Measurements from ENCODE around the gene CAV1. TPM values are rescaled to one million over a fixed set of nuclear protein-coding genes. Genes with fewer than 3 reads are reported as not detected.
"Not testable (repeated sequence)": the region's sequence is repeated elsewhere in the genome, so short reads cannot be mapped to it uniquely, and the experiment has no call there.

Gene CAV1
- total RNA-seq, result not detected
- polyA plus RNA-seq, result under 1 TPM in 2 of 4 donors, not detected in 2; 0.11 to 0.18 TPM

DNA sequence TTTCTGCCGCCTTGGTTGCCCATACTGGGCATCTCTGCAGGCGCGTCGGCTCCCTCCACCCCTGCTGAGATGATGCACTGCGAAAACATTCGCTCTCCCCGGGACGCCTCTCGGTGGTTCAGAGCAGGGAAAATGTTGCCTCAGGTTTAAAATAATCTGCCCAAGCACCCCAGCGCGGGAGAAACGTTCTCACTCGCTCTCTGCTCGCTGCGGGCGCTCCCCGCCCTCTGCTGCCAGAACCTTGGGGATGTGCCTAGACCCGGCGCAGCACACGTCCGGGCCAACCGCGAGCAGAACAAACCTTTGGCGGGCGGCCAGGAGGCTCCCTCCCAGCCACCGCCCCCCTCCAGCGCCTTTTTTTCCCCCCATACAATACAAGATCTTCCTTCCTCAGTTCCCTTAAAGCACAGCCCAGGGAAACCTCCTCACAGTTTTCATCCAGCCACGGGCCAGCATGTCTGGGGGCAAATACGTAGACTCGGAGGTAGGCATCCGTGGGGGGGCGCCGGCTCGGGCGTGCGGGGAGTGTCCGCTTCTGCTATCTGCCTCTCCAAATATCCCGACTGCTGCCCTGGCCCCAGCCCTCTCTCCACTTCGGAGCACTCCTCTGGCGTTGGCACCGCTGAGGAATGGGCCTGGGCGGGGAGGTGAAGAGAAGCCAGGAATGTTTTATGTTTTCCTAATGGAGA, at the start of gene CAV1:
Gene CAV1 (plus strand): TSS at position 428 of the 689 bp plus-strand sequence. CDS start 27 bp downstream, at position 455.
- Histone ChIP-seq H3K4me3 (ENCODE audit: low read depth, low read length) (peak within 1 kb of the TSS; percentile 26), H3K4me1 (ENCODE audit: control insufficient read depth, insufficient read depth, low read length, poor library complexity, severe bottlenecking) (peaks cover 23% of the 10 kb centered on the region), H3K9me3 (ENCODE audit: control insufficient read depth in 2 of 2, low read length in 2 of 2) (no peaks in the 10 kb centered on the region), H3K27ac (ENCODE audit: insufficient read depth, low read length, poor library complexity, severe bottlenecking) (no peak within 1 kb of the TSS), H3K36me3 (ENCODE audit: control insufficient read depth, insufficient read depth, low read length) (no peaks in the 10 kb centered on the region), H3K27me3 (ENCODE audit: control insufficient read depth, insufficient read depth, low read length) (peaks cover 50% of the 10 kb centered on the region)
- peak within 1 kb of the TSS in 1 of 3 donors; percentile 54 for H3K27ac Mint-ChIP-seq
- DNase-seq, result peak; percentile 1 to 24 (median 22)
- H3K4me1 Mint-ChIP-seq, result peaks cover 0 to 30% (median 10%) of the 10 kb centered on the region in 4 donors
- peak in 1 of 2 donors; percentile 30 for ATAC-seq (ENCODE audit: low read depth in 2 of 2)
- peaks cover 92% of the 10 kb centered on the region for H3K27me3 Mint-ChIP-seq
- peaks cover 0 to 1% (median 0%) of the 10 kb centered on the region in 7 donors for H3K9me3 Mint-ChIP-seq
- peak within 1 kb of the TSS; percentile 76 to 92 (median 84) for H3K4me3 Mint-ChIP-seq
- no peaks in the 10 kb centered on the region for H3K36me3 Mint-ChIP-seq

GRCh38 chr7:116477625-116478024, 47.2 kb upstream of the CAV1 start:
- Histone ChIP-seq H3K36me3 (ENCODE audit: control insufficient read depth, insufficient read depth, low read length) (no peaks in the 10 kb centered on the region), H3K27ac (ENCODE audit: insufficient read depth, low read length, poor library complexity, severe bottlenecking) (no peak overlapping the region), H3K4me3 (ENCODE audit: low read depth, low read length) (no peak overlapping the region), H3K9me3 (ENCODE audit: control insufficient read depth in 2 of 2, low read length in 2 of 2) (no peaks in the 10 kb centered on the region), H3K4me1 (ENCODE audit: control insufficient read depth, insufficient read depth, low read length, poor library complexity, severe bottlenecking) (no peaks in the 10 kb centered on the region), H3K27me3 (ENCODE audit: control insufficient read depth, insufficient read depth, low read length) (no peaks in the 10 kb centered on the region)
- Mint-ChIP-seq H3K9me3 (peaks cover 0 to 11% (median 3%) of the 10 kb centered on the region in 7 donors), H3K4me1 (peaks cover 0 to 4% (median 0%) of the 10 kb centered on the region in 4 donors), H3K27ac (no peak overlapping the region), H3K36me3 (no peaks in the 10 kb centered on the region), H3K27me3 (peaks cover 5% of the 10 kb centered on the region), H3K4me3 (no peak overlapping the region)
- ATAC-seq (ENCODE audit: low read depth in 2 of 2) (no peak), DNase-seq (no peak)

GRCh38 chr7:116478834-116479233, 46.0 kb upstream of the CAV1 start:
- no peak for DNase-seq
- Mint-ChIP-seq H3K27ac (no peak overlapping the region), H3K4me1 (peaks cover 0 to 4% (median 0%) of the 10 kb centered on the region in 4 donors), H3K4me3 (no peak overlapping the region), H3K36me3 (no peaks in the 10 kb centered on the region), H3K9me3 (peaks cover 0 to 11% (median 3%) of the 10 kb centered on the region in 7 donors), H3K27me3 (peaks cover 1% of the 10 kb centered on the region)
- Histone ChIP-seq H3K4me3 (ENCODE audit: low read depth, low read length) (no peak overlapping the region), H3K9me3 (ENCODE audit: control insufficient read depth in 2 of 2, low read length in 2 of 2) (no peaks in the 10 kb centered on the region), H3K4me1 (ENCODE audit: control insufficient read depth, insufficient read depth, low read length, poor library complexity, severe bottlenecking) (no peaks in the 10 kb centered on the region), H3K27me3 (ENCODE audit: control insufficient read depth, insufficient read depth, low read length) (no peaks in the 10 kb centered on the region), H3K27ac (ENCODE audit: insufficient read depth, low read length, poor library complexity, severe bottlenecking) (no peak overlapping the region), H3K36me3 (ENCODE audit: control insufficient read depth, insufficient read depth, low read length) (no peaks in the 10 kb centered on the region)
- ATAC-seq (ENCODE audit: low read depth in 2 of 2), result no peak

GRCh38 chr7:116483271-116483942, 41.4 kb upstream of the CAV1 start:
- Histone ChIP-seq H3K4me1 (ENCODE audit: control insufficient read depth, insufficient read depth, low read length, poor library complexity, severe bottlenecking) (no peaks in the 10 kb centered on the region), H3K27ac (ENCODE audit: insufficient read depth, low read length, poor library complexity, severe bottlenecking) (no peak overlapping the region), H3K4me3 (ENCODE audit: low read depth, low read length) (no peak overlapping the region), H3K9me3 (ENCODE audit: control insufficient read depth in 2 of 2, low read length in 2 of 2) (no peaks in the 10 kb centered on the region), H3K36me3 (ENCODE audit: control insufficient read depth, insufficient read depth, low read length) (no peaks in the 10 kb centered on the region), H3K27me3 (ENCODE audit: control insufficient read depth, insufficient read depth, low read length) (peaks cover 2% of the 10 kb centered on the region)
- Mint-ChIP-seq H3K4me3 (no peak overlapping the region), H3K27me3 (peaks cover 7% of the 10 kb centered on the region), H3K9me3 (peaks cover 0 to 6% (median 0%) of the 10 kb centered on the region in 7 donors), H3K27ac (no peak overlapping the region), H3K4me1 (peaks cover 0 to 4% (median 0%) of the 10 kb centered on the region in 4 donors), H3K36me3 (no peaks in the 10 kb centered on the region)
- ATAC-seq (ENCODE audit: low read depth in 2 of 2), result no peak
- no peak for DNase-seq

DNA sequence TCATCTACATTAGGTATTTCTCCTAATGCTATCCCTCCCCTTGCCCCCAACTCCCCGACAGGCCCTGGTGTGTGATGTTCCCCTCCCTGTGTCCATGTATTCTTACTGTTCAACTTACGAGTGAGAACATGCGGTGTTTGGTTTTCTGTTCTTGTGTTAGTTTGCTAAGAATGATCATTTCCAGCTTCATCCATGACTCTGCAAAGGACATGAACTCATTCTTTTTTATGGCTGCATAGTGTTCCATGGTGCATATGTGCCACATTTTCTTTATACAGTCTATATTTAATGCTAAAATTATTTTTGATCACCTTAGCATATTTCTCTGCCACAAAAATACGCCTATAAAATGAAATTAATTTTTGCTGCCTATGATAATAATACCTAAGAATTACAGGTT, 40.4 kb upstream of the CAV1 start:
- not testable (repeated sequence) for H3K36me3 Mint-ChIP-seq; H3K27ac Mint-ChIP-seq; DNase-seq; ATAC-seq (ENCODE audit: low read depth in 2 of 2); H3K9me3 Mint-ChIP-seq; H3K4me3 Mint-ChIP-seq; H3K27ac ChIP-seq (ENCODE audit: insufficient read depth, low read length, poor library complexity, severe bottlenecking); H3K4me1 Mint-ChIP-seq; H3K27me3 Mint-ChIP-seq; H3K9me3 ChIP-seq (ENCODE audit: control insufficient read depth in 2 of 2, low read length in 2 of 2); H3K27me3 ChIP-seq (ENCODE audit: control insufficient read depth, insufficient read depth, low read length); H3K36me3 ChIP-seq (ENCODE audit: control insufficient read depth, insufficient read depth, low read length); H3K4me1 ChIP-seq (ENCODE audit: control insufficient read depth, insufficient read depth, low read length, poor library complexity, severe bottlenecking); H3K4me3 ChIP-seq (ENCODE audit: low read depth, low read length)

DNA sequence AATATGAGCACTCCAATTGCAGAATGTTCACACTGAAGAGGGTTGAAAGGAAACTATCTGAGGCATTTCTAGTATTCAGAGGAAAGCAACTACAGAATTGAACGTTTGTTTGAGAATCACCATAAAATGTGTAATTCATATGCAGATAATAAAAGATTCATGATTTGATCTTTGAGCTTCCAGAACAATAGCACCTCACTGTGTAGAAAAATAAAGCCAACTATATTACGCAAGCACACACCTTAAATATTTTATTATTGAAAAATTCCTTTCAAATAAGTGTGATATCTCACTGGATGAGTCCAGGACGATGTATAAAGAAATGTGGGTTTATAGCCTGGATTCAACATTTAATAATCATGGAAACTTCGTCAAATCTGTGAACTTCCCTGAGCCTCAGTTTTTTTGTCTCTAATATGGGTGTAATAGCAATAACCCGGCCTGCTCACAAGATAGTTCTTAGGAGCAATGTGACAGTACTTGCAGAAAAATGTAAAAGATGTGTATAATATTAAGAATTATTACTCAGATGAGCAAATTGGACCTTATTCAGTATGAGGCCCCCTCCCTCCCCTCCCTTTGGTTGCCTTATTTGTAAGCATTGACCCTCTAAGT, 36.8 kb upstream of the CAV1 start:
- Mint-ChIP-seq H3K27me3 (peaks cover 30% of the 10 kb centered on the region), H3K4me3 (no peak overlapping the region), H3K9me3 (peaks cover 0 to 2% (median 0%) of the 10 kb centered on the region in 7 donors), H3K4me1 (no peaks in the 10 kb centered on the region), H3K36me3 (no peaks in the 10 kb centered on the region), H3K27ac (no peak overlapping the region)
- ATAC-seq (ENCODE audit: low read depth in 2 of 2) (no peak), DNase-seq (no peak)
- H3K27me3 ChIP-seq (ENCODE audit: control insufficient read depth, insufficient read depth, low read length), result peaks cover 4% of the 10 kb centered on the region
- H3K9me3 ChIP-seq (ENCODE audit: control insufficient read depth in 2 of 2, low read length in 2 of 2), result no peaks in the 10 kb centered on the region
- no peaks in the 10 kb centered on the region for H3K36me3 ChIP-seq (ENCODE audit: control insufficient read depth, insufficient read depth, low read length)
- no peaks in the 10 kb centered on the region for H3K4me1 ChIP-seq (ENCODE audit: control insufficient read depth, insufficient read depth, low read length, poor library complexity, severe bottlenecking)
- no peak overlapping the region for H3K4me3 ChIP-seq (ENCODE audit: low read depth, low read length)
- no peak overlapping the region for H3K27ac ChIP-seq (ENCODE audit: insufficient read depth, low read length, poor library complexity, severe bottlenecking)

GRCh38 chr7:116490351-116490750, 34.5 kb upstream of the CAV1 start:
- no peak for ATAC-seq (ENCODE audit: low read depth in 2 of 2)
- no peak overlapping the region for H3K27ac Mint-ChIP-seq

More at GRCh38 chr7:116490351-116490750, 34.5 kb upstream of the CAV1 start:
- no peaks in the 10 kb centered on the region for H3K4me1 Mint-ChIP-seq
- DNase-seq, result no peak
- H3K4me1 ChIP-seq (ENCODE audit: control insufficient read depth, insufficient read depth, low read length, poor library complexity, severe bottlenecking), result no peaks in the 10 kb centered on the region
- peaks cover 7% of the 10 kb centered on the region for H3K27me3 ChIP-seq (ENCODE audit: control insufficient read depth, insufficient read depth, low read length)
- no peaks in the 10 kb centered on the region for H3K36me3 Mint-ChIP-seq
- no peak overlapping the region for H3K4me3 ChIP-seq (ENCODE audit: low read depth, low read length)
- no peaks in the 10 kb centered on the region for H3K36me3 ChIP-seq (ENCODE audit: control insufficient read depth, insufficient read depth, low read length)
- H3K27ac ChIP-seq (ENCODE audit: insufficient read depth, low read length, poor library complexity, severe bottlenecking), result no peak overlapping the region
- peaks cover 30% of the 10 kb centered on the region for H3K27me3 Mint-ChIP-seq
- no peak overlapping the region for H3K4me3 Mint-ChIP-seq
- no peaks in the 10 kb centered on the region for H3K9me3 ChIP-seq (ENCODE audit: control insufficient read depth in 2 of 2, low read length in 2 of 2)
- H3K9me3 Mint-ChIP-seq, result no peaks in the 10 kb centered on the region
